Measurements from ENCODE around the gene H1-8.

- TF ChIP-seq CTCF (IDR thresholded peaks at IDR 0.05): no peak
- TF ChIP-seq POLR2A (IDR thresholded peaks at IDR 0.05): no peak
- TF ChIP-seq POLR2AphosphoS5 (IDR thresholded peaks at IDR 0.05): no peak
These were observed 28.4 kb upstream of the H1-8 start for GRCh38 chr3:129514563-129514962.

All from prostate gland (tissue), 2 donors.